SW480 (cell line): ENCODE results near the gene FAU.
"Not testable (repeated sequence)": the region's sequence is repeated elsewhere in the genome, so short reads cannot be mapped to it uniquely, and the experiment has no call there.

Source experiments
- DNase-seq: peaks from one replicate; pipeline ENCODE4 v3.0.0-alpha.2; 2016; ENCODE audit warnings: low spot score

Gene FAU

DNA sequence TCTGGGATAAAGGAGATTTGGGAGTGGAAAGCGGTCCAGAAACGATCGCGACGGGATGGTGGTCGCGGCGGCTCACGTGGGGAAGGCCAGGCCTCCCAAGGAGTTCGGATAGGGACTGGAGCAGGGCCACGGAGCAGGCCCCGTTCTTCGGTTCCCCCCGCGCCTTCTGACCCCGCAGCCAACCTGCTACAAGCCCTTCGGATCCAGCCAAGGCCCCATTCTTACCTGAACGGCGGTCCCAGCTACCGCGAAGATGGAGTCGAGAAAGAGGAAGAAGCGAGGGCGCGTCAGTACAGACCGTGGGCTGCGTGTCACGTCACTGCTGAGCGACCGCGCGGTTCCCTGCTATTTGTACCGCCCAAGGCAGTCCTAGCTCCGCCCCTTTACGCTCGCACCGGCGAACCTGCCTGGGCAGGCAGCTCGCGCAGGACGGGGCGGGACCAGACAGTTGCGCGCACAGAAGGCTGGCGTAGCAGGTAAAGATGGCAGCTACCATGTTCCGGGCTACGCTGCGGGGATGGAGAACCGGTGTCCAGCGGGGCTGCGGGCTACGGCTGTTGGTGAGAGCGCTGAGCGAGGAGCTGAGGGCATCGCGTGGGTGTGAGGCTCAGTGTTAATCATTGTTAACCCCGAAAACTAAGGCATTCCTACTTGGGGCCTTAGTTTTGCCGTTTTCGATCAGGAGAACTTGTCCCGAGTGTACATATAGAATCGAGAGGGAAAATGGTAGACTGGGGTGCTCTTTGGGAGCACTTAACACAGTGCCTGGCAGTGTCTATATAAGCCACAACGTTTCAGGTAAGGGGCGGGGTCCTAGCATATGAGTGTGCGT, at the start of gene FAU, which contains the start of gene MRPL49:
Gene FAU, minus strand, starts transcription at position 270 of the 832 bp plus-strand sequence. CDS start 321 bp downstream, outside the sequence.
Gene MRPL49, plus strand, starts transcription at position 457 of the 832 bp plus-strand sequence. Its CDS starts 26 bp downstream, at position 483.
- DNase-seq: peak; percentile 98

- DNase-seq: no peak
Observed at GRCh38 chr11:65170058-65170534, 48.2 kb upstream of the FAU start, which contains the start of gene SPDYC. SPDYC (plus strand) TSS chr11:65170233; CDS start chr11:65171358, 1,125 bp downstream.

DNA sequence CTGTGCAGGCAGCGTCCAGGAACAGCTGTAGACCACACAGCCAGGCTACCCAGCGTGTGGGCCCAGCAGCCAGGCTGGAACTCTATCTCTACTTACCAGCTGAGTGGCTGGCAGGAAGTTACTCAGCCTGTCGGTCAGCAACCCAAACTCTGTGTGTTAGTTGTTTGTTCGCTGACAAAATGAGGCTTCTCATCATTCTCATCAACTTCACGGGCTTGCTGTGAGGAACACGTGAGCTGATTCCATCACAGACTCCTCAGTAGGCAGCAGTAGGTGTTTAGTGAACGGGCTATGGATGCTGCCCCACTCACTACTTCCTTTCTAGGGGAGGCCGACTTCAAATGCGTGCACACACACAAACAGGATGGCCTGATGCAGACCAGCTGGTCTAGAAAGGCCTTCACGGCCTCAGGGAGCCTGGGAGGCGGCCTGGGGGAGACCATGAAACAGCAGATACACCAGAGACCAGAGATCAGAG, 47.3 kb upstream of the FAU start:
- no peak for DNase-seq

DNA sequence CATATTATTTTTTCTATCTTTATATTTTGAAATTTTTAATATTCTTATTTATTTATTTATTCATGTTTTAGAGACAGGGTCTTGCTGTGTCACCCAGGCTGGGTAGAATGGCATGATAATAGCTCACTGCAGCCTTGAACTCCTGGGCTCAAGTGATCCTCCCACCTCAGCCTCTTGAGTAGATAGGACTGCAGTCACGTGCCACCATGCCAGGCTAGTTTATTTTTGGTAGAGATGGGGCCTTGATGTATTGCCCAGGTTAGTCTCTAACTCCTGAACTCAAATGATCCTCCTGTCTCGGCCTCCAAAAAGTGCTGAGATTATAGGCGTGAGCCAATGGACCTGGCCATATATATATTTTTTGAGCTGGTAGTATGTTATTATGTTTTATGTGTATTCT, 45.7 kb upstream of the FAU start:
- DNase-seq: no peak

DNA sequence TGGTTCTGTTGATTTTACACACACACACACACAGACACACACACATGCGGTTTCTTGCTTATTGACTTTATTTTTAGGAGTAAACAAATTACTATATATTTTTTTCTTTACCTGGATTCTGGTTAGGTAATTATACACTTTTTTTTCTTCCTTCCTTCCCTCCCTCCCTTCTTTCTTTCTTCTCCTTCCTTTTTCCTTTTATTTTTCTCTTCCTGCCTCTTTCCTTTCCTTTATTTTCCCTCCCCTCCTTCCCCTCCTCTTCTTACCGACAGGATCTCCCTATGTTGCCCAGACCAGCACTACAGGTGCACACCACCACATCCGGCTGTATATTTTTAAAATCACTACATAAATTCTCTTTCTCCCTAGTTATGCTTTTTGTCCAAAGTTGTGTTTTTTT, 45.0 kb upstream of the FAU start:
- DNase-seq: no peak

- no peak for DNase-seq
Observed at GRCh38 chr11:65165410-65166317, 43.7 kb upstream of the FAU start.

GRCh38 chr11:65163684-65164083, 41.8 kb upstream of the FAU start:
- no peak for DNase-seq

GRCh38 chr11:65160643-65161042, 38.7 kb upstream of the FAU start:
- DNase-seq: no peak

GRCh38 chr11:65159012-65159411, 37.1 kb upstream of the FAU start:
- DNase-seq: no peak

GRCh38 chr11:65157336-65157735, 35.4 kb upstream of the FAU start:
- DNase-seq: no peak

GRCh38 chr11:65156926-65157325, 35.0 kb upstream of the FAU start:
- no peak for DNase-seq

- DNase-seq: no peak
Observed at GRCh38 chr11:65156256-65156655, 34.3 kb upstream of the FAU start.

GRCh38 chr11:65152122-65152521, 30.2 kb upstream of the FAU start:
- no peak for DNase-seq

DNA sequence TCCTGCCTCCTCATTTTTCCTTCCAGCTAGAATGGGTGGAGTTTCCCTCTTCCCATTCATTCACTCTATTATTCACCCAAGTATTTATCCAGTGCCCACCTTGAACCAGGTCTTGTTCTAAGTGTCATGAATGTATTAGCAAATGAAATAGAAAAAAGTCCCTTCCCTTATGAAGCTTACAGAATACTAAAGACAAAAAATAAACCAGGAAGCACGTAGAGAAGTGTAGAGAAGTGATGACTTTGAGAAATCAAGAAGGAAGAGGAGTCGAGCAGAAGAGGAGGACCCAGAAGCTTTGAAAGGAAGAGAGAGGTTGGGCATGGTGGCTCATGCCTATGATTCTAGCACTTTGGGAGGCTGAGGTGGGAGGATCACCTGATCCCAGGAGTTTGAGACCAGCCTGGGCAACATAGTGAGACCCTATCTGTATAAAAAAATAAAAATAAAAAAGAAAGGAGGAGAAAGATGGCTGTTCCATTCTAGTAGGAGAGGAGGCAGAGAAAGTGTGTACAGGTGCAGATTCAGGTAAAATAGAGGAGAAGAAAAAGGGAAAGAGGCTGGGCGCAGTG, 29.5 kb upstream of the FAU start:
- DNase-seq: no peak

- DNase-seq: peak; percentile 86
Observed at GRCh38 chr11:65150509-65151299, 28.8 kb upstream of the FAU start.

GRCh38 chr11:65150131-65150508, 28.2 kb upstream of the FAU start:
- DNase-seq: not testable (repeated sequence)

DNA sequence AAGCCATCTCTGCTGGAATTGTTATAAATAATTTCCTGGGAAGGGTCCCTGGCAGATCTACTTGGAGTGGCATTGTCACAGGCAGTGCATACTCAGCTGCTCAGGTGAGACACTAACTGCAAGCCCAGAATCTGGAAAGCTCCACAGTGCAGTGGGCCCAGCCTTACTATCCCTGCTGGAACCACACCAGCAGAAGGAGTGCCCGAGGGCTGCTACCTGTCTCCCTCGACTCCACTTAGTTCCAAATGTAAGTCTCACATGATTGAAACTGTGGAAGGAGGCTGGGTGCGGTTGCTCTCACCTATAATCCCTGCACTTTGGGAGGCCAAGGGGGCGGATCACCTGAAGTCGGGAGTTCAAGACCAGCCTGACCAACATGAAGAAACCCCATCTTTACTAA, 26.7 kb upstream of the FAU start:
- DNase-seq: no peak

DNA sequence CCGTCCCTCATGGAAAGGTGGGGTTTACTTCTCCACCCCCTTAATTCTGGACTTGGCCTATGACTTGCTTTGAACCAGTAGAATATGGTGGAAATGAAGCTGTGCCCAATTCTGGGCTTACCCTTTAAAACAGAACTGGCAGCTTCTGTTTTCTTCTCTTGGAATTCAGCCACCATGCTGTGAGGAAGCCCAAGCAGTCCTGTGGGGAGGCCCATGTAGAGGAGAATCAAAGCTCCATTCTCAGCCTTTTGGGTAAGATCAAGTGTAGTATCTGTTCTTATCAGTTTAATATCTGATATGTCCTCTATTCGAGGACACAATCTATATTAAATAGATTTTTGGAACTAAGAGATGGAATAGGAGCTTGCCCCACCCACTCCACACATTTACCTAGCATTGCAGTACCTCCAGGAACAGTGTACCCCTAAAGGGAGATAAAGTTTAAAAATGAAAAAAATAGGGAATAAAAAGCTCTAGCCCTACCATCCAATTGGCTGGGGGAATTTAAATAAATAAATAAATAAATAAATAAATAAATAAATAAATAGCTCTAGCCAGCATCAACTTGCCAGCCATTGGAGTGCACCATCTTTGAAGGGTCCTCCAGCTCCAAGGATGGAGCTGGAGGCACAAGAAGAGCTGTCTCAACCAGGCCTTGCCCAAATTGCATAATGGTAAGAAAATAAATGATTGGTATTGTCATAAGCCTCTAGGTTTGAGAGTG, 25.6 kb upstream of the FAU start:
- DNase-seq: no peak

- DNase-seq: no peak
Observed at GRCh38 chr11:65141896-65142494, 20.1 kb upstream of the FAU start.

GRCh38 chr11:65136515-65137096, 14.7 kb upstream of the FAU start:
- DNase-seq: no peak
